Measurements from ENCODE around the gene OSER1. TPM values are rescaled to one million over a fixed set of nuclear protein-coding genes. Genes with fewer than 3 reads are reported as not detected.

The OSER1 gene
- total and polyA plus RNA-seq, 2 of the 8 experiments (the other 6 are each of a cell fraction or from before 2014, with no cell fraction given): 24.5 to 31.8 TPM

DNA sequence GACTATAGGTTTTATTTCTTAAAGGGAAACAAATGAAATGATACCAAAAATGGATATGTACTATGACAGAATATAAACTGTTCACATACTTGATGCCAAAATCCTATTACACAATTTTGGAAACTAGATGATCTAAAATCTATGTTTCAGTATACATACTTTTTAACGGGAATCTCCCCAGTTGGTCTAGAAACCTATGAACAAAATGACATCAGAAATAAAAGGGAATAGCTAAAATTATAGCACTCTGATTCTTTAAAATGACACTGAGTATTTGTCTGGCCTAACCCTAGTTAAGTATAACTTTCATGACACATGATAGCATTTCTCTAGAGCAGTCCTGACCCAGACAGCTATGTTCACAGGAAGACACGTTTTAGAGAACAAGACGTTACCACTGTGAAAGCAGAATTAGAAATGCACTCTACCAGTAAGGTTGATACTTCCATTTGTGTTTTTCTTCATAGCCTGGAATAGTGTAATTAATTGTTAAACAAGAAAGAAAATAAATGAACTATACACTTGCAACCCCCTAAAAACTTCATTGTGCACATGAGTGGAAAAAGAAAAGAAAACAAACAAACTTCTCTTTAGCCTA, 3.3 kb downstream of the OSER1 start:
- Histone ChIP-seq H2BK20ac (ENCODE audit: low read length) (no peak overlapping the region), H3K23ac (ENCODE audit: insufficient read length) (no peak overlapping the region), H3K4me1 (replicated peaks in 1 of 4; ENCODE audit: control insufficient read depth in 3 of 4, insufficient read depth in 4 of 4, low read length in 3 of 4) (peaks cover 1 to 6% (median 4%) of the 10 kb centered on the region in 4 experiments), H3K4me3 (ENCODE audit: extremely low read depth in 1 of 4, insufficient read depth in 2 of 4, low read depth in 3 of 4, low read length in 4 of 4) (no peak overlapping the region), H2BK15ac (ENCODE audit: low read length) (no peak overlapping the region), H2BK5ac (ENCODE audit: low read depth, low read length) (no peak overlapping the region), H3K4ac (replicated peaks; ENCODE audit: insufficient read length, low read depth, low read length) (no peak overlapping the region), H3K14ac (ENCODE audit: insufficient read length) (no peak overlapping the region), H2BK12ac (ENCODE audit: low read depth, low read length) (no peak overlapping the region), H3K27me3 (replicated peaks in 1 of 4; ENCODE audit: control insufficient read depth in 3 of 4, extremely low read depth in 1 of 4, insufficient read depth in 3 of 4, low read length in 3 of 4) (no peaks in the 10 kb centered on the region), H3K9me3 (ENCODE audit: insufficient read depth in 2 of 2, low read depth in 1 of 2, low read length in 1 of 2) (no peaks in the 10 kb centered on the region), H2BK120ac (replicated peaks; ENCODE audit: low read depth, low read length) (no peak overlapping the region), H4K20me1 (replicated peaks in 1 of 2; ENCODE audit: control insufficient read depth in 1 of 2, insufficient read depth in 2 of 2, low read length in 2 of 2) (peaks cover 3 to 6% of the 10 kb centered on the region in 2 experiments), H2AK5ac (ENCODE audit: low read depth, low read length) (no peak overlapping the region), H4K91ac (replicated peaks; ENCODE audit: insufficient read length, low read length) (no peak overlapping the region), H3K56ac (replicated peaks; ENCODE audit: insufficient read length, low read depth, low read length) (no peak overlapping the region), H4K5ac (ENCODE audit: insufficient read length, low read depth, low read length) (no peak overlapping the region), H3K36me3 (ENCODE audit: control insufficient read depth in 2 of 4, insufficient read depth in 4 of 4, low read length in 3 of 4) (peaks cover 4 to 34% (median 15%) of the 10 kb centered on the region in 4 experiments; a peak in 5 of 8 replicates), H3K79me1 (ENCODE audit: low read depth, low read length) (peaks cover 5% of the 10 kb centered on the region), H3K9ac (replicated peaks in 1 of 4; ENCODE audit: extremely low read depth in 1 of 4, low read depth in 3 of 4, low read length in 3 of 4) (no peak overlapping the region), H3K4me2 (ENCODE audit: insufficient read depth in 1 of 2, low read depth in 2 of 2, low read length in 2 of 2) (no peak overlapping the region), H4K8ac (ENCODE audit: extremely low read depth, insufficient read depth, low read length) (no peak overlapping the region), H3K18ac (ENCODE audit: extremely low read depth, low read length) (no peak overlapping the region), H3K23me2 (ENCODE audit: low read depth, low read length) (peaks cover 8% of the 10 kb centered on the region), H3K27ac (ENCODE audit: low read depth, low read length) (no peak overlapping the region), H3K79me2 (ENCODE audit: control insufficient read depth in 1 of 2, insufficient read depth in 2 of 2, low read length in 2 of 2) (peaks cover 11 to 70% of the 10 kb centered on the region in 2 experiments), H2AFZ (ENCODE audit: low read length) (no peak overlapping the region)
- DNase-seq (ENCODE audit: low read depth in 1 of 2, low spot score in 2 of 2) (no peak), FAIRE-seq (no peak)
- CTCF ChIA-PET (ENCODE audit: partially characterized antibody): interaction anchor here (1.2 to 1.9 kb wide), 2 partner anchors 15 to 91 kb away, joined by 3 to 7 read pairs; no protein-coding TSS in a partner anchor
- WGBS, 2 experiments (ENCODE audit: extremely low coverage in 1 of 2, insufficient coverage in 1 of 2, insufficient read length in 1 of 2, insufficient replicate concordance in 2 of 2, low coverage in 1 of 2, low lambda C conversion rate in 2 of 2, missing lambda C conversion rate in 1 of 2): 79% methylated on average over 3 of the region's 3 CpGs; no CpG with 5 or more reads in 1 of the 2 experiments
- POLR2A ChIA-PET (ENCODE audit: partially characterized antibody): no interaction called here
- TF ChIP-seq KDM4A (IDR thresholded peaks at IDR 0.05; ENCODE audit: low read depth, low read length, severe bottlenecking) (no peak), HDAC6 (IDR thresholded peaks at IDR 0.05; ENCODE audit: low read depth, low read length) (no peak), SIX5 (IDR thresholded peaks at IDR 0.05; ENCODE audit: low read depth, low read length) (no peak), SP2 (IDR thresholded peaks at IDR 0.05; ENCODE audit: low read length) (no peak)
